Keratinocyte (primary cell): Measurements from ENCODE around the gene ASTN1. TPM values are rescaled to one million over a fixed set of nuclear protein-coding genes. Genes with fewer than 3 reads are reported as not detected.

Experiments
- DNase-seq: peaks from one replicate; pipeline ENCODE4 v3.0.0-alpha.2; 2011; ENCODE audit warnings: low read depth, missing footprints, low spot score
- FAIRE-seq: peaks from 2 replicates; lab custom pipeline; 2011; peaks lifted over from hg19 to GRCh38; lab: Jason Lieb, UNC
- H2AFZ ChIP-seq: 2 replicates; pipeline ENCODE4 v1.6.0; 2012; ENCODE audit warnings: low read length, control low read depth, inconsistent platforms; ENCODE audit not compliant: control insufficient read depth
- H3K27ac ChIP-seq: 2 replicates; pipeline ENCODE4 v1.5.1; 2011; ENCODE audit warnings: low read length; ENCODE audit not compliant: control insufficient read depth, insufficient read depth
- H3K27me3 ChIP-seq: 3 replicates; pipeline ENCODE4 v1.6.0; 2011; ENCODE audit warnings: low read length; ENCODE audit not compliant: control insufficient read depth, insufficient read depth; ENCODE audit errors: extremely low read depth
- H3K36me3 ChIP-seq, 2 experiments: 2 replicates in 1 of 2; 3 replicates in 1 of 2; pipeline ENCODE4 v1.5.1; 2011; ENCODE audit warnings: low read length in 2 of 2, mild to moderate bottlenecking in 1 of 2; ENCODE audit not compliant: control insufficient read depth in 2 of 2, insufficient read depth in 2 of 2; ENCODE audit errors: extremely low read depth in 1 of 2
- H3K4me1 ChIP-seq: 3 replicates; pipeline ENCODE4 v1.5.1; 2011; ENCODE audit warnings: low read length; ENCODE audit not compliant: control insufficient read depth, insufficient read depth; ENCODE audit errors: extremely low read depth
- H3K4me2 ChIP-seq: 3 replicates; pipeline ENCODE4 v1.6.0; 2011; ENCODE audit warnings: low read depth, low read length; ENCODE audit not compliant: control insufficient read depth, insufficient read depth; ENCODE audit errors: extremely low read depth
- H3K4me3 ChIP-seq, 3 experiments: fragments of 200-600 bp in 1 of 3; sonication (generic) in 1 of 3; 2 replicates in 2 of 3; 3 replicates in 1 of 3; pipeline ENCODE4 v1.5.1; 2011 to 2016; ENCODE audit warnings: low read length in 3 of 3, mild to moderate bottlenecking in 3 of 3, control low read depth in 2 of 3, inconsistent platforms in 1 of 3, low read depth in 1 of 3, mixed read lengths in 1 of 3, mixed run types in 1 of 3, moderate library complexity in 1 of 3; ENCODE audit not compliant: control insufficient read depth in 2 of 3, insufficient read depth in 2 of 3; ENCODE audit errors: extremely low read depth in 1 of 3
- H3K79me2 ChIP-seq: 2 replicates; pipeline ENCODE4 v1.6.0; 2012; ENCODE audit warnings: low read length; ENCODE audit not compliant: control insufficient read depth, insufficient read depth
- H3K9ac ChIP-seq: 3 replicates; pipeline ENCODE4 v1.6.0; 2011; ENCODE audit warnings: low read length; ENCODE audit not compliant: control insufficient read depth, insufficient read depth; ENCODE audit errors: extremely low read depth
- H3K9me1 ChIP-seq: 3 replicates; pipeline ENCODE4 v1.6.0; 2011; ENCODE audit warnings: low read length; ENCODE audit not compliant: control insufficient read depth, insufficient read depth; ENCODE audit errors: extremely low read depth
- H3K9me3 ChIP-seq: 2 replicates; pipeline ENCODE4 v1.5.1; 2012; ENCODE audit warnings: low read depth, low read length; ENCODE audit not compliant: control insufficient read depth
- H4K20me1 ChIP-seq: 3 replicates; pipeline ENCODE4 v1.6.0; 2011; ENCODE audit warnings: low read length; ENCODE audit not compliant: control insufficient read depth, insufficient read depth; ENCODE audit errors: extremely low read depth
- EZH2 ChIP-seq: IDR thresholded peaks from one replicate; pipeline ENCODE4 v1.6.1; 2012; ENCODE audit warnings: inconsistent platforms, mild to moderate bottlenecking, low read length, moderate library complexity
- dilution Hi-C: fragments of 300-500 bp; cut with MboI; formaldehyde crosslinking; loops from one replicate; pipeline ENCODE4 v1.7.0; 2020; ENCODE audit warnings: low sequenced_read_pairs; ENCODE audit not compliant: extremely low pct_ligation_motif_present
- polyA plus RNA-seq, 5 experiments: library from polyadenylated mRNA; depleted of rRNA in 3 of 5; stranded (reverse) in 3 of 5; stranded (forward) in 1 of 5; unstranded in 1 of 5; fragments of >200 nt; gene quantifications; 1 replicate in 1 of 5; 2 replicates in 3 of 5; 3 replicates in 1 of 5; pipeline versions ENCODE4 v1.2.1 to v1.2.3, GENCODE V29; 2011 to 2012; ENCODE audit warnings: missing spikeins in 2 of 5, low read depth in 1 of 5, low replicate concordance in 1 of 5
- TF ChIP-seq, protein P1 (sequence below), 3 experiments: IDR thresholded peaks in 1 of 3; conservative IDR thresholded peaks in 1 of 3; optimal IDR thresholded peaks in 1 of 3; 2 replicates in 2 of 3; 3 replicates in 1 of 3; pipeline versions ENCODE3 to v1.5.1; 2011; ENCODE audit warnings: low read length in 3 of 3, mild to moderate bottlenecking in 3 of 3, moderate library complexity in 2 of 3, control low read depth in 1 of 3, inconsistent platforms in 1 of 3; ENCODE audit not compliant: insufficient read depth in 2 of 3; ENCODE audit errors: extremely low read depth in 1 of 3

Gene ASTN1
- polyA plus RNA-seq, 1 donor (not counting 4 experiments of a cell fraction or from before 2014, with no cell fraction given), result 0.08 TPM

DNA sequence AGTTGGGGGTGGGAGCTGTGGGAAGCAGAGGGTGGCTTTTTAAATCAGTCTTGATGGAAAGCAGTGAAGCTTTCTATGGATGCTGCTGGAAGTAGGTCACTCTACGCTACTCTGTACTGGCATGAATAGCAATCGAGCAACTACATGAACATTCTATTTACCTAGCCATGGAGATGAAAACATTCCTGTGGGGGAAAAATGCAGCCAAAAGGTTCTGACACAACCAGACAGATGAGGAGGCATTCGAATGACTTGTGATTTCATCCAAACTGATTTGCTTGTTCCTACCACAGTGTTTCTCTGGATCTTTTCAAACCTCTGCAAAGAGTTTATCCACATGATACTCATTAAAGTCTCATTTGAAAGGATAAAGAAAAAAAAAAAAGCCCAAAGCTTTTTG is 95.0 kb downstream of the ASTN1 start:
- H3K4me2 ChIP-seq, result no peak overlapping the region
- no peaks in the 10 kb centered on the region for H3K9me3 ChIP-seq
- H3K9me1 ChIP-seq, result no peaks in the 10 kb centered on the region
- H3K36me3 ChIP-seq, result no peaks in the 10 kb centered on the region
- peaks cover 6% of the 10 kb centered on the region for H3K27me3 ChIP-seq
- no peaks in the 10 kb centered on the region for H3K79me2 ChIP-seq
- no peak overlapping the region for H3K4me3 ChIP-seq
- dilution Hi-C loops, result no loop called here
- FAIRE-seq, result no peak
- H2AFZ ChIP-seq, result no peak overlapping the region
- no peak overlapping the region for H3K27ac ChIP-seq
- TF ChIP-seq EZH2, result no peak
- TF ChIP-seq, protein P1, sequence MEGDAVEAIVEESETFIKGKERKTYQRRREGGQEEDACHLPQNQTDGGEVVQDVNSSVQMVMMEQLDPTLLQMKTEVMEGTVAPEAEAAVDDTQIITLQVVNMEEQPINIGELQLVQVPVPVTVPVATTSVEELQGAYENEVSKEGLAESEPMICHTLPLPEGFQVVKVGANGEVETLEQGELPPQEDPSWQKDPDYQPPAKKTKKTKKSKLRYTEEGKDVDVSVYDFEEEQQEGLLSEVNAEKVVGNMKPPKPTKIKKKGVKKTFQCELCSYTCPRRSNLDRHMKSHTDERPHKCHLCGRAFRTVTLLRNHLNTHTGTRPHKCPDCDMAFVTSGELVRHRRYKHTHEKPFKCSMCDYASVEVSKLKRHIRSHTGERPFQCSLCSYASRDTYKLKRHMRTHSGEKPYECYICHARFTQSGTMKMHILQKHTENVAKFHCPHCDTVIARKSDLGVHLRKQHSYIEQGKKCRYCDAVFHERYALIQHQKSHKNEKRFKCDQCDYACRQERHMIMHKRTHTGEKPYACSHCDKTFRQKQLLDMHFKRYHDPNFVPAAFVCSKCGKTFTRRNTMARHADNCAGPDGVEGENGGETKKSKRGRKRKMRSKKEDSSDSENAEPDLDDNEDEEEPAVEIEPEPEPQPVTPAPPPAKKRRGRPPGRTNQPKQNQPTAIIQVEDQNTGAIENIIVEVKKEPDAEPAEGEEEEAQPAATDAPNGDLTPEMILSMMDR (optimal IDR thresholded peaks at IDR 0.05 in 1 of 3, IDR thresholded peaks at IDR 0.05 in 1 of 3, conservative IDR thresholded peaks at IDR 0.05 in 1 of 3; ENCODE audit: extremely low read depth in 1 of 3, insufficient read depth in 2 of 3, low read length in 3 of 3), result no peak
- DNase-seq, result no peak
- H3K4me1 ChIP-seq, result no peaks in the 10 kb centered on the region
- H4K20me1 ChIP-seq, result no peaks in the 10 kb centered on the region
- no peak overlapping the region for H3K9ac ChIP-seq

DNA sequence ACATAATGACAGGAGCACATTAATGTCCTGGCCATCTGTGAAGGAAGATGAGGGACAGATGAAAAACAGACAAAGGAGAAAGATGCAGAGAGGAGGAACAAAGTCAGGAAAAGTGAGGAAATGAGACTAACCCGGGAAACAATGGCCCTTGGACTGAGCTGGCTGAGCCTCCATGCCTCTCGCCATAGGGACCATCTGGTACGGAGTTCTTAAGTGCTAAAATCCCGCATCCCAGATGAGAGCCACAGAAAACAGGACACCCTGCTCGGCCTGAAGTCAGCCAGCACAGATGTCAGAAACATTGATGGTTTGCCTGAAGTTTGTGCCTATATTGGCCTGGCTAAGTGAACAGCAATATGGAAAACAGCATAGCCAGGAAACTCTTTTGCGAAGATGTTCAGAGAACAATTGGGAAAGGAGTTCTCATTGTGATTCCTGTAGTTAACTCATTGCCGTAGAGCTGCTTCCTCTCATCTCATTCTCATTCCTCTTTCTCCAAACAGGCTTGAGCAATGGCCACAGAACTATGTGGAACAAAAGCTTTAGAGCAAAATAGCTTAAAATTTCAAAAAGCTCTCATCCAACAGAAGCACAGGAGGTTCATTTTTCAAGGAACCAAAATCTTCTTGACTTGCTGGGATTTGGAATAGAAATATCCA is 96.6 kb downstream of the ASTN1 start:
- TF ChIP-seq, protein P1 (optimal IDR thresholded peaks at IDR 0.05 in 1 of 3, IDR thresholded peaks at IDR 0.05 in 1 of 3, conservative IDR thresholded peaks at IDR 0.05 in 1 of 3; ENCODE audit: extremely low read depth in 1 of 3, insufficient read depth in 2 of 3, low read length in 3 of 3), result no peak
- TF ChIP-seq EZH2, result no peak
- H3K4me1 ChIP-seq, result no peaks in the 10 kb centered on the region
- no peaks in the 10 kb centered on the region for H3K36me3 ChIP-seq
- no peaks in the 10 kb centered on the region for H3K9me3 ChIP-seq
- no peak overlapping the region for H2AFZ ChIP-seq
- no peaks in the 10 kb centered on the region for H3K79me2 ChIP-seq
- H3K4me2 ChIP-seq, result no peak overlapping the region
- no peaks in the 10 kb centered on the region for H4K20me1 ChIP-seq
- no peaks in the 10 kb centered on the region for H3K9me1 ChIP-seq
- dilution Hi-C loops, result no loop called here
- FAIRE-seq, result no peak
- no peak overlapping the region for H3K27ac ChIP-seq
- H3K27me3 ChIP-seq, result peaks cover 6% of the 10 kb centered on the region
- H3K9ac ChIP-seq, result no peak overlapping the region
- no peak overlapping the region for H3K4me3 ChIP-seq
- no peak for DNase-seq
